ENCODE measurements around the gene MEG3.

Gene MEG3

GRCh38 chr14:100845341-100845740 lies 19.4 kb downstream of the MEG3 start:
- no peak overlapping the region for H3K4me3 Mint-ChIP-seq
- no peaks in the 10 kb centered on the region for H3K9me3 Mint-ChIP-seq
- no peak for TF ChIP-seq CTCF (IDR thresholded peaks at IDR 0.05; ENCODE audit: unreplicated experiment in 3 of 3)
- H3K27me3 Mint-ChIP-seq (ENCODE audit: low read depth), result peaks cover 3% of the 10 kb centered on the region
- H3K36me3 Mint-ChIP-seq (ENCODE audit: low read depth), result no peaks in the 10 kb centered on the region
- no peak overlapping the region for H3K27ac Mint-ChIP-seq
- peaks cover 28% of the 10 kb centered on the region for H3K4me1 Mint-ChIP-seq

GRCh38 chr14:100846309-100846859 lies 20.5 kb downstream of the MEG3 start:
- Mint-ChIP-seq H3K4me1 (peaks cover 27% of the 10 kb centered on the region), H3K4me3 (no peak overlapping the region), H3K9me3 (no peaks in the 10 kb centered on the region), H3K27me3 (ENCODE audit: low read depth) (no peaks in the 10 kb centered on the region), H3K36me3 (ENCODE audit: low read depth) (no peaks in the 10 kb centered on the region), H3K27ac (no peak overlapping the region)
- TF ChIP-seq CTCF (IDR thresholded peaks at IDR 0.05; ENCODE audit: unreplicated experiment in 3 of 3), result no peak

- Mint-ChIP-seq H3K9me3 (no peaks in the 10 kb centered on the region), H3K4me3 (no peak overlapping the region)
Observed at GRCh38 chr14:100849115-100849781, 23.3 kb downstream of the MEG3 start.

GRCh38 chr14:100850841-100851585 lies 25.1 kb downstream of the MEG3 start:
- peaks cover 11% of the 10 kb centered on the region for H3K27me3 Mint-ChIP-seq (ENCODE audit: low read depth)
- no peaks in the 10 kb centered on the region for H3K36me3 Mint-ChIP-seq (ENCODE audit: low read depth)
- peak; percentile 23 to 36 (median 30) for TF ChIP-seq CTCF (IDR thresholded peaks at IDR 0.05; ENCODE audit: unreplicated experiment in 3 of 3)
- peaks cover 10% of the 10 kb centered on the region for H3K4me1 Mint-ChIP-seq
- no peaks in the 10 kb centered on the region for H3K9me3 Mint-ChIP-seq
- H3K27ac Mint-ChIP-seq, result no peak overlapping the region
- no peak overlapping the region for H3K4me3 Mint-ChIP-seq

More at GRCh38 chr14:100849115-100849781, 23.3 kb downstream of the MEG3 start:
- Mint-ChIP-seq H3K27me3 (ENCODE audit: low read depth) (no peaks in the 10 kb centered on the region), H3K4me1 (peaks cover 14% of the 10 kb centered on the region), H3K36me3 (ENCODE audit: low read depth) (no peaks in the 10 kb centered on the region), H3K27ac (no peak overlapping the region)
- no peak for TF ChIP-seq CTCF (IDR thresholded peaks at IDR 0.05; ENCODE audit: unreplicated experiment in 3 of 3)

- H3K4me1 Mint-ChIP-seq, result peaks cover 10% of the 10 kb centered on the region
- H3K36me3 Mint-ChIP-seq (ENCODE audit: low read depth), result no peaks in the 10 kb centered on the region
- peak overlapping the region in 1 of 3 experiments; percentile 15 for H3K27ac Mint-ChIP-seq
- no peak overlapping the region for H3K4me3 Mint-ChIP-seq
- no peaks in the 10 kb centered on the region for H3K9me3 Mint-ChIP-seq
- peaks cover 17% of the 10 kb centered on the region for H3K27me3 Mint-ChIP-seq (ENCODE audit: low read depth)
- TF ChIP-seq CTCF (IDR thresholded peaks at IDR 0.05; ENCODE audit: unreplicated experiment in 3 of 3), result no peak
Observed at GRCh38 chr14:100851586-100851916, 25.6 kb downstream of the MEG3 start.
